ENCODE results near the gene HS2ST1. TPM values are rescaled to one million over a fixed set of nuclear protein-coding genes. Genes with fewer than 3 reads are reported as not detected.

The HS2ST1 gene
- total and polyA plus RNA-seq, 4 donors, result 4.1 to 45.3 (median 16.3) TPM

GRCh38 chr1:87111659-87112371 is 197.4 kb downstream of the HS2ST1 start:
- Histone ChIP-seq H3K9ac (ENCODE audit: insufficient read depth in 1 of 2, low read length in 2 of 2) (no peak overlapping the region), H3K4me1 (ENCODE audit: control insufficient read depth in 5 of 5, insufficient read depth in 5 of 5, low read length in 5 of 5) (peaks cover 2 to 50% (median 13%) of the 10 kb centered on the region in 5 donors), H3K36me3 (ENCODE audit: control insufficient read depth in 4 of 4, insufficient read depth in 4 of 4, low read length in 4 of 4) (no peaks in the 10 kb centered on the region), H3K9me3 (ENCODE audit: control insufficient read depth in 4 of 4, insufficient read depth in 3 of 4, low read length in 3 of 4) (no peaks in the 10 kb centered on the region), H3K4me3 (no peak overlapping the region), H3K27ac (ENCODE audit: low read depth in 1 of 2, low read length in 1 of 2) (no peak overlapping the region), H3K27me3 (ENCODE audit: control insufficient read depth in 3 of 3, insufficient read depth in 3 of 3, low read length in 2 of 3) (no peaks in the 10 kb centered on the region)
- DNase-seq, result peak in 1 of 3 donors; percentile 61
- ATAC-seq (ENCODE audit: insufficient read depth, low FRiP score), result no peak
- TF ChIP-seq CTCF (IDR thresholded peaks at IDR 0.05; ENCODE audit: control extremely low read depth, extremely low read depth), result no peak
- 53 to 74% methylated on average over 5 of the region's 5 CpGs for WGBS, 2 donors

GRCh38 chr1:87113313-87113712 is 198.9 kb downstream of the HS2ST1 start:
- no peak for ATAC-seq (ENCODE audit: insufficient read depth, low FRiP score)
- Histone ChIP-seq H3K9me3 (ENCODE audit: control insufficient read depth in 4 of 4, insufficient read depth in 3 of 4, low read length in 3 of 4) (no peaks in the 10 kb centered on the region), H3K4me3 (no peak overlapping the region), H3K9ac (ENCODE audit: insufficient read depth in 1 of 2, low read length in 2 of 2) (no peak overlapping the region), H3K36me3 (ENCODE audit: control insufficient read depth in 4 of 4, insufficient read depth in 4 of 4, low read length in 4 of 4) (no peaks in the 10 kb centered on the region), H3K27me3 (ENCODE audit: control insufficient read depth in 3 of 3, insufficient read depth in 3 of 3, low read length in 2 of 3) (no peaks in the 10 kb centered on the region), H3K27ac (ENCODE audit: low read depth in 1 of 2, low read length in 1 of 2) (no peak overlapping the region), H3K4me1 (ENCODE audit: control insufficient read depth in 5 of 5, insufficient read depth in 5 of 5, low read length in 5 of 5) (peaks cover 2 to 50% (median 13%) of the 10 kb centered on the region in 5 donors)
- WGBS, 2 donors, result 65 to 78% methylated on average over 5 of the region's 5 CpGs
- no peak for DNase-seq
- TF ChIP-seq CTCF (IDR thresholded peaks at IDR 0.05; ENCODE audit: control extremely low read depth, extremely low read depth), result no peak

GRCh38 chr1:87115317-87115890 is 201.0 kb downstream of the HS2ST1 start:
- Histone ChIP-seq H3K36me3 (ENCODE audit: control insufficient read depth in 4 of 4, insufficient read depth in 4 of 4, low read length in 4 of 4) (no peaks in the 10 kb centered on the region), H3K4me1 (ENCODE audit: control insufficient read depth in 5 of 5, insufficient read depth in 5 of 5, low read length in 5 of 5) (peaks cover 2 to 59% (median 13%) of the 10 kb centered on the region in 5 donors), H3K27ac (ENCODE audit: low read depth in 1 of 2, low read length in 1 of 2) (no peak overlapping the region), H3K9me3 (ENCODE audit: control insufficient read depth in 4 of 4, insufficient read depth in 3 of 4, low read length in 3 of 4) (no peaks in the 10 kb centered on the region), H3K27me3 (ENCODE audit: control insufficient read depth in 3 of 3, insufficient read depth in 3 of 3, low read length in 2 of 3) (no peaks in the 10 kb centered on the region), H3K4me3 (no peak overlapping the region), H3K9ac (ENCODE audit: insufficient read depth in 1 of 2, low read length in 2 of 2) (no peak overlapping the region)
- ATAC-seq (ENCODE audit: insufficient read depth, low FRiP score) (no peak), DNase-seq (peak in 2 of 3 donors; percentile 50 to 80)
- TF ChIP-seq CTCF (IDR thresholded peaks at IDR 0.05; ENCODE audit: control extremely low read depth, extremely low read depth), result no peak
- 74 to 87% methylated on average over 3 of the region's 3 CpGs for WGBS, 2 donors

Measured in lung (tissue), 12 donors.